ENCODE data around the gene GSTO2. TPM values are rescaled to one million over a fixed set of nuclear protein-coding genes. Genes with fewer than 3 reads are reported as not detected.

GSTO2 gene
- total RNA-seq, 1 donor from 2014 or later: 1.2 TPM

DNA sequence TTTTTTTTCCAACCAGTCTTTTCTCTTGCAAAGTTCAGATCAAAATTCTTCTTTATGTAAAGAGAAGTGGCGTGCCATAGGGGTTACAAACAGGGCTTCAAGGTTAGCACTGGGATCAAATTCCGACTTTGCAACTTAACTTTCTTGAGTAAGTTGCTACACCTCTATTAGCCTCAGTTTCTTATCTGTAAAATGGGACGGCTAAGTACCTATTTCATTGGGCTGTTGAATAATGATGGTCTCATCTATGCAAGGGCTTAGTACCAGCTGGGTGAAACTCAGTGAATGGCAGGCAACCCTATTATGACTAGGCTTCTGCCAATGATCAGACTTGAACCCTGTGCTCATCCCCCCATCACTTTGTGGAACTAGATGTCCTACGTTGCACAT is 35.4 kb downstream of the GSTO2 start:
- H3K36me3 Mint-ChIP-seq (ENCODE audit: low read depth, unreplicated experiment): peaks cover 5% of the 10 kb centered on the region
- peaks cover 6% of the 10 kb centered on the region for H3K79me2 ChIP-seq (ENCODE audit: insufficient read depth, low read length)
- DNase-seq (ENCODE audit: low read depth) (no peak), FAIRE-seq (no peak)
- H3K9ac ChIP-seq (ENCODE audit: low read length): no peak overlapping the region
- no peak overlapping the region for H3K4me3 Mint-ChIP-seq (ENCODE audit: unreplicated experiment)
- H3K9me3 ChIP-seq (ENCODE audit: insufficient read depth, low read depth, low read length): no peaks in the 10 kb centered on the region
- peaks cover 13% of the 10 kb centered on the region for H3K9me3 Mint-ChIP-seq (ENCODE audit: unreplicated experiment)
- H3K4me1 Mint-ChIP-seq (ENCODE audit: low read depth, unreplicated experiment): peaks cover 25% of the 10 kb centered on the region
- no peak overlapping the region for H3K27ac ChIP-seq (ENCODE audit: low read depth, low read length)
- H3K27me3 Mint-ChIP-seq (ENCODE audit: low read depth, unreplicated experiment): no peaks in the 10 kb centered on the region
- H4K20me1 ChIP-seq (ENCODE audit: insufficient read depth, low read length): peaks cover 3% of the 10 kb centered on the region
- H3K4me1 ChIP-seq (ENCODE audit: insufficient read depth, low read length): peaks cover 35% of the 10 kb centered on the region
- no peak for TF ChIP-seq EZH2 (IDR thresholded peaks at IDR 0.05; ENCODE audit: insufficient read depth, low read length)
- TF ChIP-seq, protein P1, sequence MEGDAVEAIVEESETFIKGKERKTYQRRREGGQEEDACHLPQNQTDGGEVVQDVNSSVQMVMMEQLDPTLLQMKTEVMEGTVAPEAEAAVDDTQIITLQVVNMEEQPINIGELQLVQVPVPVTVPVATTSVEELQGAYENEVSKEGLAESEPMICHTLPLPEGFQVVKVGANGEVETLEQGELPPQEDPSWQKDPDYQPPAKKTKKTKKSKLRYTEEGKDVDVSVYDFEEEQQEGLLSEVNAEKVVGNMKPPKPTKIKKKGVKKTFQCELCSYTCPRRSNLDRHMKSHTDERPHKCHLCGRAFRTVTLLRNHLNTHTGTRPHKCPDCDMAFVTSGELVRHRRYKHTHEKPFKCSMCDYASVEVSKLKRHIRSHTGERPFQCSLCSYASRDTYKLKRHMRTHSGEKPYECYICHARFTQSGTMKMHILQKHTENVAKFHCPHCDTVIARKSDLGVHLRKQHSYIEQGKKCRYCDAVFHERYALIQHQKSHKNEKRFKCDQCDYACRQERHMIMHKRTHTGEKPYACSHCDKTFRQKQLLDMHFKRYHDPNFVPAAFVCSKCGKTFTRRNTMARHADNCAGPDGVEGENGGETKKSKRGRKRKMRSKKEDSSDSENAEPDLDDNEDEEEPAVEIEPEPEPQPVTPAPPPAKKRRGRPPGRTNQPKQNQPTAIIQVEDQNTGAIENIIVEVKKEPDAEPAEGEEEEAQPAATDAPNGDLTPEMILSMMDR (IDR thresholded peaks at IDR 0.05; ENCODE audit: insufficient read depth, low read depth, low read length): no peak
- no peak overlapping the region for H3K4me2 ChIP-seq (ENCODE audit: low read length)
- H2AFZ ChIP-seq (ENCODE audit: low read depth, low read length): no peak overlapping the region
- no peak overlapping the region for H3K4me3 ChIP-seq (ENCODE audit: insufficient read depth, low read depth, low read length)
- no peaks in the 10 kb centered on the region for H3K27me3 ChIP-seq (ENCODE audit: insufficient read depth, low read length)
- peaks cover 10% of the 10 kb centered on the region for H3K36me3 ChIP-seq (ENCODE audit: insufficient read depth, low read length)
- H3K27ac Mint-ChIP-seq (ENCODE audit: unreplicated experiment): no peak overlapping the region

DNA sequence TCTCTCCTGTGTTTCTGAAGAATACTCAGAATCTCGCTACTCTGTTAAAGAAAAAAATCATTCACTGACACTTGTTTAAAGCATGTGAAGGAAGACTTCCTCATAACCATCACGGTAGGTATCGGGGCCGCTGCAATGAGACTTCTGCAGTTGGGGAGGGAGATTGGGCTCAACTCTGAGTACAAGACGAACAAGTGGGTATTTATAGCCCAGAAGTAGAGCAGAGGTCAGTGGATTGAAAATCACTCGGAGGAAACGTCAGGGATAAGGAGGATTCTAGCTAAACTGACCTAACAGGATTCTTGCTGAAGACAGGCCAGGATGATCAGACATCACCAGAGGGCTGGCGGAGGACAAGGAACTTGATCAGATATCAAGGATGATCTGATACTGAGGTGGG is 35.9 kb downstream of the GSTO2 start:
- Mint-ChIP-seq H3K9me3 (ENCODE audit: unreplicated experiment) (peaks cover 13% of the 10 kb centered on the region), H3K36me3 (ENCODE audit: low read depth, unreplicated experiment) (peaks cover 5% of the 10 kb centered on the region), H3K4me1 (ENCODE audit: low read depth, unreplicated experiment) (peaks cover 22% of the 10 kb centered on the region), H3K4me3 (ENCODE audit: unreplicated experiment) (no peak overlapping the region), H3K27ac (ENCODE audit: unreplicated experiment) (no peak overlapping the region), H3K27me3 (ENCODE audit: low read depth, unreplicated experiment) (no peaks in the 10 kb centered on the region)
- Histone ChIP-seq H3K9ac (ENCODE audit: low read length) (no peak overlapping the region), H3K4me3 (ENCODE audit: insufficient read depth, low read depth, low read length) (no peak overlapping the region), H3K79me2 (ENCODE audit: insufficient read depth, low read length) (peaks cover 11% of the 10 kb centered on the region), H3K4me1 (ENCODE audit: insufficient read depth, low read length) (peaks cover 33% of the 10 kb centered on the region), H3K27me3 (ENCODE audit: insufficient read depth, low read length) (no peaks in the 10 kb centered on the region), H3K36me3 (ENCODE audit: insufficient read depth, low read length) (peaks cover 10% of the 10 kb centered on the region), H3K4me2 (ENCODE audit: low read length) (no peak overlapping the region), H4K20me1 (ENCODE audit: insufficient read depth, low read length) (peaks cover 4% of the 10 kb centered on the region), H3K9me3 (ENCODE audit: insufficient read depth, low read depth, low read length) (no peaks in the 10 kb centered on the region), H2AFZ (ENCODE audit: low read depth, low read length) (no peak overlapping the region), H3K27ac (ENCODE audit: low read depth, low read length) (no peak overlapping the region)
- no peak for TF ChIP-seq EZH2 (IDR thresholded peaks at IDR 0.05; ENCODE audit: insufficient read depth, low read length)
- TF ChIP-seq, protein P1 (IDR thresholded peaks at IDR 0.05; ENCODE audit: insufficient read depth, low read depth, low read length): no peak
- DNase-seq (ENCODE audit: low read depth): no peak
- FAIRE-seq: no peak

DNA sequence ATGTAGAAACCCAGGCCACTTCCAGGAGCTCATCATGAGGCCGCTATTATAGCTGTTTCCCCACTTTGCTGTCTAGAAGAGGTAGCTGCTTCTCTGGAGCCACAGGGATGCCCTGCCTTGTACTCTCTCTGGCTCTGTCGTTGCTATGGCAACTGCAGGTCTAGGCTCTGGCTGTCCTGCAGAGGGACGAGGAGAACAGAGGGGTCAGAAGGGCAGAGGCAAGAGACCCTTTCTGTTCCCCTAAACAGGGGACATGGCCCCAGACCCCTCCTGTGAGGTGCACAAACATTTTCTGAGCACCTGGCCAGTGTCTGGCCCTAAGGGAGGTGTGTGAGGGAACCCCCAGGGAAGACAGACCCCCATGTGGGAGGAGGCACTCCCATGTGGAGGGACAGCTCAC is 37.9 kb downstream of the GSTO2 start:
- Histone ChIP-seq H3K27me3 (ENCODE audit: insufficient read depth, low read length) (no peaks in the 10 kb centered on the region), H3K36me3 (ENCODE audit: insufficient read depth, low read length) (peaks cover 13% of the 10 kb centered on the region), H3K9me3 (ENCODE audit: insufficient read depth, low read depth, low read length) (no peaks in the 10 kb centered on the region), H3K79me2 (ENCODE audit: insufficient read depth, low read length) (peaks cover 29% of the 10 kb centered on the region), H3K4me2 (ENCODE audit: low read length) (no peak overlapping the region), H4K20me1 (ENCODE audit: insufficient read depth, low read length) (peaks cover 24% of the 10 kb centered on the region), H2AFZ (ENCODE audit: low read depth, low read length) (no peak overlapping the region), H3K4me3 (ENCODE audit: insufficient read depth, low read depth, low read length) (no peak overlapping the region), H3K9ac (ENCODE audit: low read length) (no peak overlapping the region), H3K4me1 (ENCODE audit: insufficient read depth, low read length) (peaks cover 24% of the 10 kb centered on the region), H3K27ac (ENCODE audit: low read depth, low read length) (no peak overlapping the region)
- peaks cover 9% of the 10 kb centered on the region for H3K9me3 Mint-ChIP-seq (ENCODE audit: unreplicated experiment)
- H3K4me3 Mint-ChIP-seq (ENCODE audit: unreplicated experiment): no peak overlapping the region
- peaks cover 12% of the 10 kb centered on the region for H3K4me1 Mint-ChIP-seq (ENCODE audit: low read depth, unreplicated experiment)
- H3K27me3 Mint-ChIP-seq (ENCODE audit: low read depth, unreplicated experiment): no peaks in the 10 kb centered on the region
- FAIRE-seq (no peak), DNase-seq (ENCODE audit: low read depth) (no peak)
- TF ChIP-seq, protein P1 (IDR thresholded peaks at IDR 0.05; ENCODE audit: insufficient read depth, low read depth, low read length): no peak
- TF ChIP-seq EZH2 (IDR thresholded peaks at IDR 0.05; ENCODE audit: insufficient read depth, low read length): no peak
- H3K27ac Mint-ChIP-seq (ENCODE audit: unreplicated experiment): peak overlapping the region; percentile 59
- peaks cover 14% of the 10 kb centered on the region for H3K36me3 Mint-ChIP-seq (ENCODE audit: low read depth, unreplicated experiment)
